SU-DHL-6 (cell line): ENCODE results near the gene TRPV4.

ENCODE experiments used
- CTCF ChIP-seq: fragments of 200-600 bp; sonication (generic); IDR thresholded peaks from one replicate; pipeline ENCODE4 v1.5.1; 2017; ENCODE audit warnings: antibody characterized with exemption, mild to moderate bottlenecking, low read length, moderate library complexity; ENCODE audit not compliant: insufficient read depth, poor library complexity, severe bottlenecking
- EZH2phosphoT487 ChIP-seq: fragments of 200-600 bp; sonication (generic), shearing (Covaris generic); conservative IDR thresholded peaks from 2 replicates; pipeline ENCODE4 v1.6.1; 2018; ENCODE audit warnings: mild to moderate bottlenecking, antibody characterized with exemption, low read length, moderate library complexity, mixed read lengths

- TF ChIP-seq CTCF, result no peak
- no peak for TF ChIP-seq EZH2phosphoT487
Observed at GRCh38 chr12:109798691-109799090, 34.5 kb downstream of the TRPV4 start.
